ENCODE data around the gene ZNF444.

- TF ChIP-seq YY1 (IDR thresholded peaks at IDR 0.05; ENCODE audit: insufficient read depth, insufficient read length) (no peak), ZNF274 (IDR thresholded peaks at IDR 0.05; ENCODE audit: low read depth, low read length) (no peak), SUZ12 (IDR thresholded peaks at IDR 0.05; ENCODE audit: extremely low read depth, insufficient read depth, insufficient read length) (no peak)
Measured at GRCh38 chr19:56139847-56140582, 1.1 kb upstream of the ZNF444 start.
